ENCODE results near the gene OSBPL9.
"Not testable (repeated sequence)": the region's sequence is repeated elsewhere in the genome, so short reads cannot be mapped to it uniquely, and the experiment has no call there.

OSBPL9 gene

GRCh38 chr1:51729824-51730301 lies 113.0 kb downstream of the OSBPL9 start:
- peak overlapping the region; percentile 74 for H3K4me3 ChIP-seq (ENCODE audit: low read length)
- TF ChIP-seq CTCF (conservative IDR thresholded peaks at IDR 0.05; ENCODE audit: low read length) = no peak
- DNase-seq (ENCODE audit: low read depth) = no peak

DNA sequence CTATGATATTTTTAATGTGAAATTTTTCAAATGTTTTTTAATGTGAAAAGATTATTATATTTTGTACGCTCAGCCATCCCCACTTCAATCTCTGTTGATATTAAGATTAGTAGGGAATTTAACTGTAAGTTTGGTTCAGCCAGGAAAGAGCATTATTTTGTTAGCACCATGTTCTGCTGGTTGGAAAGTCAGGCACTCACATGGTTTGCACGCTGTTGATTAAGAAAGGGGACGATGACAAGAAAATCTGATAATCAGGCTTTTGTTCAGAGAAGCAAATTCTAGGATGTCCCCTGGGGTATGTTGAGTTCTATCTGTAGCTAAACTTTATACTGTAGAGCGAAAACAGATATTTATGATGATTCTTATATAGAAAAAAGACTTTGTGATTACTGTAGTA lies 115.1 kb downstream of the OSBPL9 start:
- DNase-seq (ENCODE audit: low read depth) = no peak
- no peak for TF ChIP-seq CTCF (conservative IDR thresholded peaks at IDR 0.05; ENCODE audit: low read length)
- H3K4me3 ChIP-seq (ENCODE audit: low read length) = no peak overlapping the region

- no peak for DNase-seq (ENCODE audit: low read depth)
- H3K4me3 ChIP-seq (ENCODE audit: low read length) = no peak overlapping the region
These were observed 116.0 kb downstream of the OSBPL9 start for GRCh38 chr1:51732701-51733425.

GRCh38 chr1:51733426-51733774 lies 116.5 kb downstream of the OSBPL9 start:
- not testable (repeated sequence) for DNase-seq (ENCODE audit: low read depth); H3K4me3 ChIP-seq (ENCODE audit: low read length)

More at GRCh38 chr1:51732701-51733425, 116.0 kb downstream of the OSBPL9 start:
- TF ChIP-seq CTCF (conservative IDR thresholded peaks at IDR 0.05; ENCODE audit: low read length) = no peak

DNA sequence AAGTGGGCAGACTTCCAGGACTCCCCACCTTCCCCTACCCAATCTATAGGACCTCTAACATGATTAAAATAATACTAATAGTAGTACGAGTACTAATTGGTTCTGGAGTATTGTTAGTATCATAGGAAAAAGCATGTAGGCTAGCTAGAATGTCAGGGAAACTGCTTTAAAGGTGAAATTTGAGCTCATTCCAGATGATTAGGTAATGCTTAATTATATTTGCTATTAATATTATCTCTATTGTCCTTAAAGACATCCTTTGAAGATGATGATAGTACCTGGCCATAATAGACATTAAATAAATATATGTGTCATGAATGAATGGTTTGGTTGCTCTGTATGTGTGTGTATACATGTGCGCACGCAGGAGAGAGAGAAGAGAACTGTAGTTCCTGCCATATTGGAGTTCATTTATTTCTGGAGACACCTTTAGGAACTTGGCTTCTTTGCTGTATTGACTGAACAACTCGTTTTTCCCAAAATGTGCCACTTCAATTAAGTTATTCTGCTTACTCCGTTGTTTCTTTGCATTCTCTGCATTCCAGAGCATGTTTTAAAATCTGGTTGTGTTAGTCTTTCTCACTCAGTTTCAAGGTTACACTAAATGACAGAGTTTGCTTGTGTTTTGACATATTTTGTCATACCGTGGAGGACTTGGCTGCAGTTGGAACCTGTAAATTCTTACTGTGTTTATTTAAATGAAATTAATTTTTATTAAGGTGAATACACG lies 117.1 kb downstream of the OSBPL9 start:
- DNase-seq (ENCODE audit: low read depth) = peak; percentile 50
- no peak for TF ChIP-seq CTCF (conservative IDR thresholded peaks at IDR 0.05; ENCODE audit: low read length)
- H3K4me3 ChIP-seq (ENCODE audit: low read length) = no peak overlapping the region

GRCh38 chr1:51734896-51735745 lies 118.2 kb downstream of the OSBPL9 start:
- no peak overlapping the region for H3K4me3 ChIP-seq (ENCODE audit: low read length)
- TF ChIP-seq CTCF (conservative IDR thresholded peaks at IDR 0.05; ENCODE audit: low read length) = no peak; the same call in 1 of the 2 replicates
- DNase-seq (ENCODE audit: low read depth) = peak; percentile 23

GRCh38 chr1:51735746-51736254 lies 118.9 kb downstream of the OSBPL9 start:
- DNase-seq (ENCODE audit: low read depth) = no peak
- H3K4me3 ChIP-seq (ENCODE audit: low read length) = no peak overlapping the region
- no peak for TF ChIP-seq CTCF (conservative IDR thresholded peaks at IDR 0.05; ENCODE audit: low read length)

Data from AG10803 (cell line).